Cardiac fibroblast (primary cell): ENCODE results near the gene GRM2.

Experiments used
- DNase-seq, 2 donors: peaks; one replicate each; pipeline versions ENCODE4 v3.0.0 to v3.0.0-alpha.2; 2010; ENCODE audit warnings: low read depth in 2 of 2
- H3K4me3 ChIP-seq, 2 donors: replicated peaks in 1 of 2; 1 replicate in 1 of 2; 2 replicates in 1 of 2; pipeline ENCODE4 v1.5.1; 2011; ENCODE audit warnings: low read depth in 2 of 2, low read length in 2 of 2, mild to moderate bottlenecking in 2 of 2, moderate library complexity in 1 of 2
- TF ChIP-seq, protein P1 (sequence below): IDR thresholded peaks from one replicate; pipeline ENCODE4 v1.5.1; 2011; ENCODE audit warnings: low read depth, mild to moderate bottlenecking, low read length, inconsistent platforms

The GRM2 gene

DNA sequence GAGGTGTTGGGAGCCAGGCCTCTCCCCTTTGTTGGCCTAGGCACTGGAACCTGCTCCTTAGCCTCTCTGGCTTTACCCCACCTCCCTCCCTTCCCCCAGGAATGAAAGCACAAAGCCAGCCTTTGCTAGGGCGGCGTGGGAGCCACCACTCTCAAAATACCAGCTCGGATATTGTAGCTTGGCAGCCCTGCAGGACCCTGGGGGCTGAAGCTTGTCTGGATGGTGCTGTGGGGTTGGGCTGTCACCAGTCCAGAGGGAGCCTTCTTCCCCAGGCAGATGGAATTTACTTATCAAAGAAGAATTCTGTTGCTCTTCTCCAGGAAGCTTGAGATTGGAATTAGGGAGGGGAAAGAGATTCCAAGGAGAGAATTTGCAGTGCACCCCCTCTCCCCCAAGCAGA, 14.9 kb upstream of the GRM2 start:
- no peak overlapping the region for H3K4me3 ChIP-seq
- TF ChIP-seq, protein P1, sequence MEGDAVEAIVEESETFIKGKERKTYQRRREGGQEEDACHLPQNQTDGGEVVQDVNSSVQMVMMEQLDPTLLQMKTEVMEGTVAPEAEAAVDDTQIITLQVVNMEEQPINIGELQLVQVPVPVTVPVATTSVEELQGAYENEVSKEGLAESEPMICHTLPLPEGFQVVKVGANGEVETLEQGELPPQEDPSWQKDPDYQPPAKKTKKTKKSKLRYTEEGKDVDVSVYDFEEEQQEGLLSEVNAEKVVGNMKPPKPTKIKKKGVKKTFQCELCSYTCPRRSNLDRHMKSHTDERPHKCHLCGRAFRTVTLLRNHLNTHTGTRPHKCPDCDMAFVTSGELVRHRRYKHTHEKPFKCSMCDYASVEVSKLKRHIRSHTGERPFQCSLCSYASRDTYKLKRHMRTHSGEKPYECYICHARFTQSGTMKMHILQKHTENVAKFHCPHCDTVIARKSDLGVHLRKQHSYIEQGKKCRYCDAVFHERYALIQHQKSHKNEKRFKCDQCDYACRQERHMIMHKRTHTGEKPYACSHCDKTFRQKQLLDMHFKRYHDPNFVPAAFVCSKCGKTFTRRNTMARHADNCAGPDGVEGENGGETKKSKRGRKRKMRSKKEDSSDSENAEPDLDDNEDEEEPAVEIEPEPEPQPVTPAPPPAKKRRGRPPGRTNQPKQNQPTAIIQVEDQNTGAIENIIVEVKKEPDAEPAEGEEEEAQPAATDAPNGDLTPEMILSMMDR, result no peak
- no peak for DNase-seq

DNA sequence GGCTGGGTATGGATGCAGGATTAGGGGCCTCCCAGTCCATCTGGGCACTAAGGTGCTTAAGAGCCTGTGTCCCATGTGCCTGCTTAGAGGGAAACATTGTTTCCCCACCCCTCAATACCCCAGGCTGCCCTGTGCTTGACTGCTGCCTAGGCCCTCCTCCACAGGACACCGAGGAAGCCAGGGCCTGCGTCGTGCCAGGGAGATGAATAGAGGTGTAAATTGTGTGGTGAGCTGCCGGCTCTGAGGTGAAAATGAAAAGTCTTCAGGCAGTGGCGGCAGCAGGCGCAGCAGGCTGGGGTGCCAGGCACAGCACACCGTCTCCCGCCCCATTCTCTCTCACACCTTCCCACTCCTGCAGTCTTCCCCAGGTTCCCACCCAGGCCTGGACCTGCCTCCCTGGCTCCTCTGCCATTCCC, 13.9 kb upstream of the GRM2 start:
- TF ChIP-seq, protein P1, result no peak
- DNase-seq, result no peak
- H3K4me3 ChIP-seq, result no peak overlapping the region

DNA sequence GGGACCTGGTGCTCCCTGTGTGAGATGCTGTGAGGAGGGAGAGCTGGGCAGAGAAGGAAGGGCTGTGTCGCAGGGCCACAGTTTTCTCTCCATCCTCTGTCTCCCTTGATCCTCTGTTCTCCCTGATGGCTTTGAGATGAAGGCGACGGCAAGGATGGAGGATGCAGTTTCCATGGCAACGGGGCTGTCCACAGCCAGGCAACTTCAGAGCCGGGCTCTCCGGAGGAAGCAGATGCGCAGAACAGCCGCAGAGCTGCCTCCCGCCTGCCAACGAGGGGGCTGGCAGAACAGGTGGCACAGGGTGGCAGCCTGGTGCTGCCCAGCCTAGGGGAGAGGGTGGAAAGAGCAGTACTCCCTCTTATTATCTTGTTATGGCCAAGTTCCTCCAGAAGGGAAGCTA, 9.9 kb upstream of the GRM2 start:
- TF ChIP-seq, protein P1, result no peak
- DNase-seq, result no peak
- H3K4me3 ChIP-seq, result no peak overlapping the region

DNA sequence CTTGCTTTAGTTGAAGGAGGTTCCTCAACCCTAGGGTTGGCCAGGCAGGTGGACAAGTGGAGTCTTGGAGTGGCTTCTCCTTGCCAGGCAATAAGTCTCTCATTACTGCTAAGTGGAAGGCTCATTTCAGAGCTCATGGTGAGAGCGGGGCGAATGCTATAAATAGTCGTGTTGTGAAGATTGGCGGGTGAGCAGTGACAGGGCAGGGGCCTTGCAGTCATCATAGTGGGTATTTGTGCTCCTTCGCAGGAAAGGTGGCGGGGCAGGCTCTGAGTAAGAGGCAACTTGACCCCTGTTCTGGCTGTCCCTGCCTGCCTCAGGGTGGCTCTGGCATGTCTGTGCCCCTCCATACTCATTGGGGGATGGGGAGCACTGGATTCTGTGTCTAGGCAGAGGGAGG, 8.7 kb upstream of the GRM2 start:
- DNase-seq, result no peak
- TF ChIP-seq, protein P1, result no peak
- no peak overlapping the region for H3K4me3 ChIP-seq

DNA sequence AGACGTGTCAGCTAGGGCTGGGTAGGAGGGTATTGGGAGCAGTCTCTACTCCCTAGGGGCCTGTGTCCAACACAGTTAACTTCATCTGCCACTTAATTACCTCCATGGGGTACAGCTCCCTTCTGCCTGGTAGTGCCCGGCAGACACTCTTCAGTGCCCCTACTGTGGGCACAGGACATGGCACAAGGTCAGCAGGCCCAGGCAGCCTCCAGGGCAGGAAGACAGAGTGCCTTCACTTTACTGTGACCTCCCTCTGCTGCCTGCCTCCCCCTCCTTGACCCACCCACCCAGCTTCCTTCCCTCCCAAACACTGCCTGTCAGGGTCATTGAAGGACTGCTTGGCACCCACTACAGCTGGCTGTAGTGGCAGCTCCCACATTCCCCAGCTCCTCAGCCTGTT, 6.5 kb upstream of the GRM2 start:
- no peak overlapping the region for H3K4me3 ChIP-seq
- TF ChIP-seq, protein P1, result no peak
- no peak for DNase-seq

DNA sequence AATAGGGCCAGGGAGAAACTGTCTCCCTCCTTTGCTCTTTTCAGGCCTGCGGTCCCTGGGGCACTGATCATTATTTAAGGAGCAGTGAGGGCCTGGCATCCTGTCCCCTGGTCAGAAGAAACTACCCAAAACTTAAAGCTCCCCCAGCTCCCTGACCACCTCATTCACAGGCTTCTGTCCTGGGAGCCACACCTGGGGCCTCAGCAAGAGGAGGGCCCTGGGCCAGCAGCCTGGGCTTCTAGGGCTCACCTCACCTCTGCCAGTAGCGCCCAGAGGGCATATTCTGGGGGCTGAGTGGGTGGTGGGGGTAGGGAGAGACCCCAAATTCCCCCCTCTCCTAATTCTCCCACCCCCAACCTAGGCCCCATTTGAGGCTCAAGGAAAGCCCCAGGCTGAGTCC, 4.7 kb upstream of the GRM2 start:
- DNase-seq, result no peak
- TF ChIP-seq, protein P1, result no peak
- no peak overlapping the region for H3K4me3 ChIP-seq

DNA sequence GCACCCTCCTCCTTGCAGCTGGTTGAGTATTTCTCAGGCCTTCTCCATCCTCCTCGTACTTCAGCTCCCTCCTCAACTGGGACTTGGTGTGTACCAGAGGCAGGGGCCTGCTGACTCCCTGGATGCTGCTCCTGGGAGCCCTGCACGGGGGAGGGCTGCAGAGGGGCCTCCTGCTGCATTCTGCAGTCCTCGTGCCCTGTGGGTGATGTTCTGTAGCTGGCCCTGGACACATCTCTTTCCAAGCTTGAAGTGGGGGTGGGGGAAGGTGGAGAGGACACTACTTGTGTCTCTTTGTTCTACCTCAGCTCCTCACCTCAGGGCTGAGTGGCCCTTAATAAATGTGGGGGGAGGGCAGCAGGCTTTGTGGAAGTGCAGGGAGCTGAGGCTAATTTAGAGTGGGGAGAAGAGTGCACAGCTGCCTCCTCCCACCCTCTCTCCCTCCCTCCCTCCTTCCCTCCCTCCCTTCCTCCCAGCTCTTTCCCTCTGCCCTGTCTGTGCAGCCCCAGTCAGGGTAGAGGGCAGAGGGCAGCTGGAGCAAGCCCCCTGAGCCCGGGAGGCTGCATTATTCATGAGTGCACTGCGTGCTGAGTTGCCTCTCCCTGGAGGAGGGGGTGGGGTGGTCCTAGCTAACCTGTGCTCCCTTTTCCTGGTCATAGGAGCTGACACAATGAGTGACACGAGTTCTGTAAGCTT, 3.7 kb upstream of the GRM2 start:
- no peak overlapping the region for H3K4me3 ChIP-seq
- TF ChIP-seq, protein P1, result no peak
- DNase-seq, result no peak
